ENCODE results near the gene TUBB. TPM values are rescaled to one million over a fixed set of nuclear protein-coding genes. Genes with fewer than 3 reads are reported as not detected.
A peak's percentile ranks its signal among the peaks of the same experiment; 100 is the strongest.

Gene TUBB
- total and polyA plus RNA-seq, 2 donors (not counting 3 experiments of a cell fraction or from before 2014, with no cell fraction given), result 1,276 to 1,408 TPM

DNA sequence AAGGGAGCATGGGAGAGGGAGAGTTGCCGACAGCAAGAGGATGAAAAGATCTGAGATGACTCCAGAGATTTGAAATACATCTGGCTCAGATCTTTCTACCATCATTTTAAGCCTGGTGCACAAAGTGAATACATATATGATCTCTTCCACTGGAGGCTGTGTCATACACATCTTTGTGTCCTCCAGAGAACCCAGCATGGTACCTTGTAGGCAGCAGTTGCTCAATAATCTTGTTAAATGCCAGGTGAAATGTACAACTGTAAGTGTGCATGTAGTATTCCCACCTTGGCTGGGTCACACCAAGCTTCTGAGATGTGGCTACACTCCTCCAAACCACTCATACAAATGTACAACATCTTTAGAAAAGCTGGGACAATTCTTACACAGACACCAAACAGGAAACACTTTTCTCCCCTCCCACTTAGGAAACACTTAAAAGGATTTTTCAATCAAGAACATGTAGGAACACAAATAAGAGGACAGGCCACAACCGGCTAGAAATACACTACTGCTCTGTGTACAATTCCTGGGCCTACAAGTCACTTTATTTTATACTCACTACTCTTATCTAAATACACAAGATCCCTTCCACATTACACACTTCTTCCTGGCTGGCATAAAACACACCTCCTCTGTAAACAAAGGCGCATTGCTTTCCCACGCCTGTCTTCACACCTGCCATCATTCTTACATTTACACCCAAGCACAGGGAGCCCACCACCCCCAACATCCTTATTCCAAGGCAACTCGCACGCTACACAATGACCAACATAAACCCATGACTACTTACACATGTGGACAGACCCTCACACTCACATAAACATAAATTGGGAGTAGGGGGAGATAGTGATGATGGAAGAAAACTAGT lies 28.0 kb downstream of the TUBB start:
- CTCF ChIA-PET, result interaction anchor here (0.8 to 2.2 kb wide), 12 partner anchors 16 to 332 kb away, joined by 3 to 10 read pairs (median 4); no protein-coding TSS in a partner anchor

More for the DNA sequence above, 28.0 kb downstream of the TUBB start:
- Histone ChIP-seq H3K36me3 (ENCODE audit: control insufficient read depth in 2 of 2, extremely low read depth in 1 of 2, insufficient read depth in 2 of 2, low read length in 2 of 2) (no peaks in the 10 kb centered on the region), H3K9me3 (replicated peaks; ENCODE audit: control insufficient read depth, insufficient read depth, low read length) (no peaks in the 10 kb centered on the region), H3K79me2 (ENCODE audit: control insufficient read depth, insufficient read depth, low read length) (peaks cover 12% of the 10 kb centered on the region), H3K27me3 (ENCODE audit: control insufficient read depth in 2 of 2, insufficient read depth in 2 of 2, low read length in 2 of 2) (no peaks in the 10 kb centered on the region), H3K27ac (ENCODE audit: insufficient read depth, low read depth, low read length) (peak overlapping the region; percentile 89), H3K9ac (replicated peaks; ENCODE audit: extremely low read depth, insufficient read depth, low read length) (peak overlapping the region; percentile 78), H4K20me1 (replicated peaks; ENCODE audit: control insufficient read depth, extremely low read depth, insufficient read depth, low read length) (no peaks in the 10 kb centered on the region), H3K4me1 (ENCODE audit: control insufficient read depth, extremely low read depth, insufficient read depth, low read length) (peaks cover 59% of the 10 kb centered on the region), H3K4me2 (ENCODE audit: insufficient read depth, low read length) (peak overlapping the region; percentile 44), H3K4me3 (replicated peaks in 1 of 3; ENCODE audit: insufficient read depth in 1 of 3, low read depth in 1 of 3, low read length in 3 of 3) (peak overlapping the region in 1 of 3 experiments; percentile 24), H3K9me1 (replicated peaks; ENCODE audit: control insufficient read depth, extremely low read depth, insufficient read depth, low read length) (no peaks in the 10 kb centered on the region), H2AFZ (ENCODE audit: low read depth, low read length) (no peak overlapping the region)
- TF ChIP-seq, protein P1, sequence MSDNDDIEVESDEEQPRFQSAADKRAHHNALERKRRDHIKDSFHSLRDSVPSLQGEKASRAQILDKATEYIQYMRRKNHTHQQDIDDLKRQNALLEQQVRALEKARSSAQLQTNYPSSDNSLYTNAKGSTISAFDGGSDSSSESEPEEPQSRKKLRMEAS (IDR thresholded peaks at IDR 0.05; ENCODE audit: insufficient read depth, insufficient read length), result no peak
- TF ChIP-seq FOS (IDR thresholded peaks at IDR 0.05; ENCODE audit: borderline replicate concordance, insufficient read depth, low read length), result no peak
- no peak for TF ChIP-seq EZH2 (IDR thresholded peaks at IDR 0.05; ENCODE audit: borderline replicate concordance, low read depth, low read length, severe bottlenecking)
- TF ChIP-seq MYC (IDR thresholded peaks at IDR 0.05; ENCODE audit: low read depth, low read length), result no peak
- peak; percentile 33 for TF ChIP-seq POLR2AphosphoS5 (IDR thresholded peaks at IDR 0.05; ENCODE audit: insufficient read depth, low read depth, low read length)
- TF ChIP-seq, protein P2, sequence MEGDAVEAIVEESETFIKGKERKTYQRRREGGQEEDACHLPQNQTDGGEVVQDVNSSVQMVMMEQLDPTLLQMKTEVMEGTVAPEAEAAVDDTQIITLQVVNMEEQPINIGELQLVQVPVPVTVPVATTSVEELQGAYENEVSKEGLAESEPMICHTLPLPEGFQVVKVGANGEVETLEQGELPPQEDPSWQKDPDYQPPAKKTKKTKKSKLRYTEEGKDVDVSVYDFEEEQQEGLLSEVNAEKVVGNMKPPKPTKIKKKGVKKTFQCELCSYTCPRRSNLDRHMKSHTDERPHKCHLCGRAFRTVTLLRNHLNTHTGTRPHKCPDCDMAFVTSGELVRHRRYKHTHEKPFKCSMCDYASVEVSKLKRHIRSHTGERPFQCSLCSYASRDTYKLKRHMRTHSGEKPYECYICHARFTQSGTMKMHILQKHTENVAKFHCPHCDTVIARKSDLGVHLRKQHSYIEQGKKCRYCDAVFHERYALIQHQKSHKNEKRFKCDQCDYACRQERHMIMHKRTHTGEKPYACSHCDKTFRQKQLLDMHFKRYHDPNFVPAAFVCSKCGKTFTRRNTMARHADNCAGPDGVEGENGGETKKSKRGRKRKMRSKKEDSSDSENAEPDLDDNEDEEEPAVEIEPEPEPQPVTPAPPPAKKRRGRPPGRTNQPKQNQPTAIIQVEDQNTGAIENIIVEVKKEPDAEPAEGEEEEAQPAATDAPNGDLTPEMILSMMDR (IDR thresholded peaks at IDR 0.05; ENCODE audit: extremely low read depth in 1 of 2, insufficient read depth in 1 of 2, low read depth in 1 of 2, low read length in 2 of 2), result no peak
- TF ChIP-seq GATA2 (IDR thresholded peaks at IDR 0.05; ENCODE audit: insufficient read depth, insufficient read length, low read depth, low read length), result peak; percentile 50
- peak; percentile 55 for TF ChIP-seq POLR2A (IDR thresholded peaks at IDR 0.05; ENCODE audit: low read depth, low read length)
- TF ChIP-seq JUN (IDR thresholded peaks at IDR 0.05; ENCODE audit: borderline replicate concordance, insufficient read depth, insufficient read length, low read depth), result peak; percentile 55
- dilution Hi-C loops (cut with MboI; ENCODE audit: extremely low pct_ligation_motif_present, low sequenced_read_pairs), result loop anchor here (25.0 kb wide), 1 partner anchor 139 kb away; the partner anchor contains the start of gene DDR1
- BruUV-seq (replicated peaks), result no TSS peak
- peak; percentile 82 for FAIRE-seq
- intact Hi-C loops (cut with micrococcal nuclease), result loop anchor here (1.0 to 2.0 kb wide), 3 partner anchors 16 to 53 kb away; no protein-coding TSS in a partner anchor
- peak; percentile 98 for DNase-seq (ENCODE audit: low read depth, low spot score)
- POLR2A ChIA-PET, result interaction anchor here (1.2 to 2.0 kb wide), 4 partner anchors 11 to 79 kb away, joined by 3 to 5 read pairs (median 4); no protein-coding TSS in a partner anchor
